B cell (primary cell): ENCODE results near the gene PCK2. TPM values are rescaled to one million over a fixed set of nuclear protein-coding genes. Genes with fewer than 3 reads are reported as not detected.

Source experiments
- ATAC-seq: fragments of 200-7000 bp; cut with Tn5 transposase; one replicate; pipeline ENCODE4 v1.10.0; 2021; ENCODE audit warnings: low read depth, mild to moderate bottlenecking, moderate number of reproducible peaks, moderate library complexity
- CTCF ChIA-PET: fragments of 350-600 bp; sonication (Branson Sonifier 250); formaldehyde crosslinking; loops from one replicate; lab custom pipeline; 2021; ENCODE audit warnings: antibody characterized with exemption, inconsistent platforms; lab: Charles Lee
- POLR2A ChIA-PET: fragments of 350-600 bp; sonication (Branson Sonifier 250); formaldehyde crosslinking; loops from one replicate; lab custom pipeline; 2021; ENCODE audit warnings: antibody characterized with exemption; lab: Charles Lee
- DNase-seq: peaks from one replicate; pipeline ENCODE4 v3.0.0; 2013
- H2AFZ ChIP-seq: 2 replicates; pipeline ENCODE4 v1.6.1; 2012; ENCODE audit warnings: mild to moderate bottlenecking, low read depth, low read length; ENCODE audit not compliant: insufficient read depth, poor library complexity, severe bottlenecking
- H3K27ac ChIP-seq, 2 donors: 1 replicate in 1 of 2; 2 replicates in 1 of 2; pipeline ENCODE4 v1.5.1; 2012 to 2013; ENCODE audit warnings: low read length in 2 of 2, mild to moderate bottlenecking in 2 of 2, moderate library complexity in 1 of 2
- H3K27me3 ChIP-seq, 4 experiments: fragments of 200-600 bp in 1 of 4; sonication (generic) in 1 of 4; replicated peaks in 1 of 4; 1 replicate in 2 of 4; 2 replicates in 2 of 4; pipeline versions ENCODE4 v1.6.1 to v1.7.0; 2013 to 2016; ENCODE audit warnings: low read length in 3 of 4, mild to moderate bottlenecking in 2 of 4, mixed read lengths in 1 of 4, moderate library complexity in 1 of 4; ENCODE audit not compliant: insufficient read depth in 4 of 4, control insufficient read depth in 3 of 4; ENCODE audit errors: control extremely low read depth in 1 of 4
- H3K36me3 ChIP-seq, 2 experiments: replicated peaks in 1 of 2; 1 replicate in 1 of 2; 2 replicates in 1 of 2; pipeline versions ENCODE4 v1.6.1 to v1.7.1; 2013; ENCODE audit warnings: low read length in 1 of 2; ENCODE audit not compliant: insufficient read depth in 2 of 2, control insufficient read depth in 1 of 2; ENCODE audit errors: control extremely low read depth in 1 of 2, extremely low read depth in 1 of 2
- H3K4me1 ChIP-seq, 2 donors: fragments of 200-600 bp in 1 of 2; sonication (generic) in 1 of 2; 1 replicate in 1 of 2; 2 replicates in 1 of 2; pipeline versions ENCODE4 v1.5.1 to v1.6.1; 2013 to 2017; ENCODE audit warnings: low read length in 2 of 2; ENCODE audit not compliant: control insufficient read depth in 2 of 2, insufficient read depth in 2 of 2
- H3K4me2 ChIP-seq: replicated peaks from 2 replicates; pipeline ENCODE3; 2012; ENCODE audit warnings: mild to moderate bottlenecking, low read depth, low read length; ENCODE audit not compliant: poor library complexity, severe bottlenecking
- H3K4me3 ChIP-seq, 5 experiments: fragments of 200-600 bp in 1 of 5; sonication (generic) in 1 of 5; 1 replicate in 3 of 5; 2 replicates in 2 of 5; pipeline versions ENCODE4 v1.5.1 to v1.7.0; 2011 to 2016; ENCODE audit warnings: low read length in 4 of 5, mild to moderate bottlenecking in 4 of 5, low read depth in 2 of 5, control low read depth in 1 of 5, moderate library complexity in 1 of 5; ENCODE audit not compliant: insufficient read depth in 1 of 5; ENCODE audit errors: control extremely low read depth in 1 of 5, extremely low read depth in 1 of 5
- H3K79me2 ChIP-seq: fragments of 200-600 bp; sonication (generic); one replicate; pipeline ENCODE4 v1.6.0; 2016; ENCODE audit warnings: low read length; ENCODE audit not compliant: control insufficient read depth, insufficient read depth
- H3K9ac ChIP-seq: fragments of 200-600 bp; sonication (generic); 2 replicates; pipeline ENCODE4 v1.6.1; 2017; ENCODE audit warnings: mild to moderate bottlenecking, low read length, moderate library complexity
- H3K9me3 ChIP-seq, 3 donors: one replicate each; pipeline versions ENCODE4 v1.6.1 to v1.7.1; 2013; ENCODE audit warnings: low read length in 2 of 3; ENCODE audit not compliant: control insufficient read depth in 2 of 3, insufficient read depth in 1 of 3; ENCODE audit errors: control extremely low read depth in 1 of 3
- H4K20me1 ChIP-seq: 2 replicates; pipeline ENCODE4 v1.6.0; 2012; ENCODE audit warnings: mild to moderate bottlenecking, low read length; ENCODE audit not compliant: insufficient read depth, control insufficient read depth, poor library complexity, severe bottlenecking
- H3K27ac Mint-ChIP-seq: one replicate; pipeline ENCODE4 v1.8.0; 2021; ENCODE audit warnings: mixed read lengths
- H3K27me3 Mint-ChIP-seq: one replicate; pipeline ENCODE4 v1.8.0; 2021; ENCODE audit warnings: mixed read lengths
- H3K4me1 Mint-ChIP-seq: one replicate; pipeline ENCODE4 v1.8.0; 2021; ENCODE audit warnings: mixed read lengths
- H3K4me3 Mint-ChIP-seq: one replicate; pipeline ENCODE4 v1.8.0; 2021; ENCODE audit warnings: mixed read lengths
- H3K9me3 Mint-ChIP-seq: one replicate; pipeline ENCODE4 v1.8.0; 2022; ENCODE audit warnings: mixed read lengths; ENCODE audit not compliant: insufficient read depth
- CTCF ChIP-seq: fragments of 200-600 bp; IDR thresholded peaks from one replicate; pipeline ENCODE4 v1.8.0; 2022; ENCODE audit warnings: antibody characterized with exemption, mild to moderate bottlenecking
- EZH2 ChIP-seq: IDR thresholded peaks from 2 replicates; pipeline ENCODE4 v1.6.1; 2012; ENCODE audit warnings: borderline replicate concordance, low read depth, mild to moderate bottlenecking, moderate library complexity, low read length; ENCODE audit not compliant: insufficient read depth, poor library complexity, severe bottlenecking
- WGBS: methylation state at CpG from one replicate; pipeline ENCODE4 v1.1.5; 2013; ENCODE audit warnings: missing lambda C conversion rate; ENCODE audit not compliant: insufficient coverage; 5-methylcytosine and 5-hydroxymethylcytosine counted together
- intact Hi-C: fragments of 100-400 bp; cut with micrococcal nuclease; formaldehyde crosslinking; loops from one replicate; pipeline ENCODE4 v1.10.0; 2022
- polyA plus RNA-seq: library from polyadenylated mRNA; depleted of rRNA; stranded (reverse); fragments of >200 nt; gene quantifications from 2 replicates; pipeline ENCODE4 v1.2.3, GENCODE V29; 2012
- total RNA-seq, 2 donors: library from RNA; stranded (reverse); fragments of 120-200 nt in 1 of 2; gene quantifications; 1 replicate in 1 of 2; 2 replicates in 1 of 2; pipeline versions ENCODE4 v1.2.3 to v1.2.4, GENCODE V29; 2013 to 2022

PCK2 gene
- total and polyA plus RNA-seq, 2 donors (not counting 1 experiment from before 2014, with no cell fraction given), result 40.4 to 58.4 TPM

GRCh38 chr14:24132976-24133375 lies 38.9 kb downstream of the PCK2 start:
- H4K20me1 ChIP-seq, result peaks cover 11% of the 10 kb centered on the region
- POLR2A ChIA-PET, result interaction anchor here (1.2 to 1.3 kb wide), 3 partner anchors 17 to 81 kb away, joined by 3 to 10 read pairs (median 3); partner anchors contain the start of gene CHMP4A
- no peak overlapping the region for H3K27ac ChIP-seq
- H3K4me2 ChIP-seq, result no peak overlapping the region
- Mint-ChIP-seq H3K27me3 (no peaks in the 10 kb centered on the region), H3K27ac (peak overlapping the region; percentile 28), H3K4me3 (no peak overlapping the region), H3K9me3 (no peaks in the 10 kb centered on the region), H3K4me1 (peaks cover 33% of the 10 kb centered on the region)
- TF ChIP-seq CTCF, result no peak
- no peak for TF ChIP-seq EZH2
- CTCF ChIA-PET, result interaction anchor here (1.2 to 3.0 kb wide), 3 partner anchors 16 to 28 kb away, joined by 3 to 12 read pairs (median 6); partner anchors contain the start of genes IRF9 and NRL
- no peak for ATAC-seq
- DNase-seq, result no peak
- no peak overlapping the region for H2AFZ ChIP-seq
- H3K9me3 ChIP-seq, result no peaks in the 10 kb centered on the region
- no peak overlapping the region for H3K9ac ChIP-seq
- WGBS, result no CpG with 5 or more reads among the region's 2 CpGs
- peaks cover 29% of the 10 kb centered on the region for H3K79me2 ChIP-seq
- H3K4me1 ChIP-seq, result peaks cover 30 to 32% of the 10 kb centered on the region in 2 donors
- no peak overlapping the region for H3K4me3 ChIP-seq
- peaks cover 0 to 9% of the 10 kb centered on the region in 2 experiments for H3K36me3 ChIP-seq
- no peaks in the 10 kb centered on the region for H3K27me3 ChIP-seq
- intact Hi-C loops, result no loop called here

GRCh38 chr14:24133735-24134134 lies 39.6 kb downstream of the PCK2 start:
- no peak for TF ChIP-seq CTCF
- TF ChIP-seq EZH2, result no peak
- CTCF ChIA-PET, result interaction anchor here (0.7 to 3.0 kb wide), 5 partner anchors 17 to 28 kb away, joined by 3 to 12 read pairs (median 6); partner anchors contain the start of genes IRF9 and NRL
- peaks cover 35% of the 10 kb centered on the region for H3K79me2 ChIP-seq
- Mint-ChIP-seq H3K9me3 (no peaks in the 10 kb centered on the region), H3K27ac (no peak overlapping the region), H3K4me1 (peaks cover 37% of the 10 kb centered on the region), H3K27me3 (no peaks in the 10 kb centered on the region), H3K4me3 (no peak overlapping the region)
- no CpG with 5 or more reads among the region's 1 CpG for WGBS
- H3K4me3 ChIP-seq, result no peak overlapping the region
- no peak for ATAC-seq
- H4K20me1 ChIP-seq, result peaks cover 11% of the 10 kb centered on the region
- no peak overlapping the region for H3K27ac ChIP-seq
- H3K4me2 ChIP-seq, result no peak overlapping the region
- intact Hi-C loops, result no loop called here
- H3K27me3 ChIP-seq, result no peaks in the 10 kb centered on the region
- H2AFZ ChIP-seq, result no peak overlapping the region
- no peak for DNase-seq
- H3K4me1 ChIP-seq, result peaks cover 28 to 29% of the 10 kb centered on the region in 2 donors
- no peaks in the 10 kb centered on the region for H3K9me3 ChIP-seq
- H3K9ac ChIP-seq, result no peak overlapping the region
- H3K36me3 ChIP-seq, result peaks cover 0 to 17% of the 10 kb centered on the region in 2 experiments
- POLR2A ChIA-PET, result interaction anchor here (1.3 kb wide), 2 partner anchors 18 to 20 kb away, joined by 3 to 10 read pairs; no protein-coding TSS in a partner anchor
